Muscle layer of colon (tissue), 2 donors: ENCODE measurements around the gene POGLUT2.

ENCODE experiments used
- H3K27ac ChIP-seq: one replicate; pipeline ENCODE4 v1.7.0; 2013; ENCODE audit warnings: low read depth, mild to moderate bottlenecking, low read length, moderate library complexity
- H3K27me3 ChIP-seq, 2 donors: one replicate each; pipeline ENCODE4 v1.7.0; 2013; ENCODE audit warnings: low read length in 2 of 2, mild to moderate bottlenecking in 2 of 2; ENCODE audit not compliant: insufficient read depth in 2 of 2, control insufficient read depth in 1 of 2
- H3K36me3 ChIP-seq: one replicate; pipeline ENCODE4 v1.7.0; 2013; ENCODE audit warnings: mild to moderate bottlenecking, low read length; ENCODE audit not compliant: insufficient read depth
- H3K4me1 ChIP-seq: one replicate; pipeline ENCODE4 v1.7.0; 2013; ENCODE audit warnings: mild to moderate bottlenecking, low read length; ENCODE audit not compliant: insufficient read depth
- H3K4me3 ChIP-seq, 2 donors: one replicate each; pipeline ENCODE4 v1.7.0; 2013; ENCODE audit warnings: low read length in 2 of 2, low read depth in 1 of 2, mild to moderate bottlenecking in 1 of 2, moderate library complexity in 1 of 2
- H3K9ac ChIP-seq: one replicate; pipeline ENCODE4 v1.7.0; 2013; ENCODE audit warnings: low read length
- H3K9me3 ChIP-seq: one replicate; pipeline ENCODE4 v1.7.0; 2013; ENCODE audit warnings: mild to moderate bottlenecking, low read length
- donor health status: abdominal sarcoma.
- donor health status: Adenocarcinoma of cecum.

POGLUT2 gene

GRCh38 chr13:102798581-102799425 lies at the start of gene POGLUT2, which contains the start of gene BIVM:
Gene POGLUT2, minus strand, starts transcription at chr13:102798976. Its CDS starts 306 bp downstream, at chr13:102798670.
Gene BIVM, plus strand, starts transcription at chr13:102799119. Its CDS starts 8,149 bp downstream, at chr13:102807268.
- Histone ChIP-seq H3K27ac (peak within 1 kb of the TSS; percentile 79), H3K4me3 (peak within 1 kb of the TSS; percentile 88 to 98), H3K9me3 (no peaks in the 10 kb centered on the region), H3K36me3 (no peaks in the 10 kb centered on the region), H3K9ac (peak within 1 kb of the TSS; percentile 54), H3K27me3 (no peaks in the 10 kb centered on the region), H3K4me1 (no peaks in the 10 kb centered on the region)

GRCh38 chr13:102847272-102848234 lies 48.8 kb upstream of the POGLUT2 start:
- peak overlapping the region; percentile 97 for H3K27ac ChIP-seq
- no peaks in the 10 kb centered on the region for H3K36me3 ChIP-seq
- H3K27me3 ChIP-seq = no peaks in the 10 kb centered on the region
- H3K4me3 ChIP-seq = peak overlapping the region in 1 of 2 donors; percentile 93
- no peaks in the 10 kb centered on the region for H3K9me3 ChIP-seq
- H3K4me1 ChIP-seq = peaks cover 15% of the 10 kb centered on the region
- peak overlapping the region; percentile 15 for H3K9ac ChIP-seq

GRCh38 chr13:102846261-102847015 lies 47.7 kb upstream of the POGLUT2 start:
- Histone ChIP-seq H3K27ac (peak overlapping the region; percentile 97), H3K4me3 (peak overlapping the region; percentile 88 to 93), H3K27me3 (no peaks in the 10 kb centered on the region), H3K9ac (peak overlapping the region; percentile 63), H3K4me1 (peaks cover 15% of the 10 kb centered on the region), H3K9me3 (no peaks in the 10 kb centered on the region), H3K36me3 (no peaks in the 10 kb centered on the region)

- no peaks in the 10 kb centered on the region for H3K9me3 ChIP-seq
- peak within 1 kb of the TSS; percentile 88 to 93 for H3K4me3 ChIP-seq
- H3K27ac ChIP-seq = peak within 1 kb of the TSS; percentile 97
- peaks cover 15% of the 10 kb centered on the region for H3K4me1 ChIP-seq
- peak within 1 kb of the TSS; percentile 63 for H3K9ac ChIP-seq
- no peaks in the 10 kb centered on the region for H3K36me3 ChIP-seq
- H3K27me3 ChIP-seq = no peaks in the 10 kb centered on the region
These were observed 47.0 kb upstream of the POGLUT2 start, which contains the start of gene ERCC5 for GRCh38 chr13:102845630-102846260. Gene ERCC5, plus strand, starts transcription at chr13:102846032. Its CDS starts 235 bp downstream, at chr13:102846267.

- peaks cover under 1% of the 10 kb centered on the region for H3K36me3 ChIP-seq
- H3K9me3 ChIP-seq = no peaks in the 10 kb centered on the region
- peak overlapping the region; percentile 63 for H3K9ac ChIP-seq
These were observed 46.5 kb upstream of the POGLUT2 start for GRCh38 chr13:102845289-102845629.

GRCh38 chr13:102839462-102839861 lies 40.7 kb upstream of the POGLUT2 start:
- Histone ChIP-seq H3K27ac (no peak overlapping the region), H3K9ac (no peak overlapping the region), H3K4me3 (no peak overlapping the region), H3K9me3 (no peaks in the 10 kb centered on the region), H3K36me3 (peaks cover 34% of the 10 kb centered on the region), H3K4me1 (no peaks in the 10 kb centered on the region), H3K27me3 (no peaks in the 10 kb centered on the region)

More at GRCh38 chr13:102845289-102845629, 46.5 kb upstream of the POGLUT2 start:
- Histone ChIP-seq H3K4me1 (peaks cover 15% of the 10 kb centered on the region), H3K27ac (peak overlapping the region; percentile 97), H3K27me3 (no peaks in the 10 kb centered on the region), H3K4me3 (peak overlapping the region; percentile 88 to 93)

GRCh38 chr13:102838982-102839381 lies 40.2 kb upstream of the POGLUT2 start:
- Histone ChIP-seq H3K36me3 (peaks cover 37% of the 10 kb centered on the region), H3K4me3 (no peak overlapping the region), H3K4me1 (no peaks in the 10 kb centered on the region), H3K9me3 (no peaks in the 10 kb centered on the region), H3K27me3 (no peaks in the 10 kb centered on the region), H3K27ac (no peak overlapping the region), H3K9ac (no peak overlapping the region)

- H3K9ac ChIP-seq = no peak overlapping the region
- peaks cover 37% of the 10 kb centered on the region for H3K36me3 ChIP-seq
- no peaks in the 10 kb centered on the region for H3K9me3 ChIP-seq
- no peaks in the 10 kb centered on the region for H3K27me3 ChIP-seq
- no peak overlapping the region for H3K27ac ChIP-seq
- H3K4me1 ChIP-seq = no peaks in the 10 kb centered on the region
- H3K4me3 ChIP-seq = no peak overlapping the region
These were observed 39.5 kb upstream of the POGLUT2 start for GRCh38 chr13:102838273-102838672.

- no peaks in the 10 kb centered on the region for H3K4me1 ChIP-seq
- no peaks in the 10 kb centered on the region for H3K27me3 ChIP-seq
- H3K9me3 ChIP-seq = no peaks in the 10 kb centered on the region
- H3K4me3 ChIP-seq = no peak overlapping the region
- H3K27ac ChIP-seq = no peak overlapping the region
- peaks cover 37% of the 10 kb centered on the region for H3K36me3 ChIP-seq
- no peak overlapping the region for H3K9ac ChIP-seq
These were observed 37.7 kb upstream of the POGLUT2 start for GRCh38 chr13:102836471-102836870.

GRCh38 chr13:102830646-102831045 lies 31.9 kb upstream of the POGLUT2 start:
- no peaks in the 10 kb centered on the region for H3K9me3 ChIP-seq
- no peak overlapping the region for H3K27ac ChIP-seq
- H3K4me1 ChIP-seq = no peaks in the 10 kb centered on the region
- no peak overlapping the region for H3K4me3 ChIP-seq
- H3K9ac ChIP-seq = no peak overlapping the region
- peaks cover 22% of the 10 kb centered on the region for H3K36me3 ChIP-seq
- no peaks in the 10 kb centered on the region for H3K27me3 ChIP-seq
